Measurements from ENCODE around the gene NHLRC4.

Gene NHLRC4

DNA sequence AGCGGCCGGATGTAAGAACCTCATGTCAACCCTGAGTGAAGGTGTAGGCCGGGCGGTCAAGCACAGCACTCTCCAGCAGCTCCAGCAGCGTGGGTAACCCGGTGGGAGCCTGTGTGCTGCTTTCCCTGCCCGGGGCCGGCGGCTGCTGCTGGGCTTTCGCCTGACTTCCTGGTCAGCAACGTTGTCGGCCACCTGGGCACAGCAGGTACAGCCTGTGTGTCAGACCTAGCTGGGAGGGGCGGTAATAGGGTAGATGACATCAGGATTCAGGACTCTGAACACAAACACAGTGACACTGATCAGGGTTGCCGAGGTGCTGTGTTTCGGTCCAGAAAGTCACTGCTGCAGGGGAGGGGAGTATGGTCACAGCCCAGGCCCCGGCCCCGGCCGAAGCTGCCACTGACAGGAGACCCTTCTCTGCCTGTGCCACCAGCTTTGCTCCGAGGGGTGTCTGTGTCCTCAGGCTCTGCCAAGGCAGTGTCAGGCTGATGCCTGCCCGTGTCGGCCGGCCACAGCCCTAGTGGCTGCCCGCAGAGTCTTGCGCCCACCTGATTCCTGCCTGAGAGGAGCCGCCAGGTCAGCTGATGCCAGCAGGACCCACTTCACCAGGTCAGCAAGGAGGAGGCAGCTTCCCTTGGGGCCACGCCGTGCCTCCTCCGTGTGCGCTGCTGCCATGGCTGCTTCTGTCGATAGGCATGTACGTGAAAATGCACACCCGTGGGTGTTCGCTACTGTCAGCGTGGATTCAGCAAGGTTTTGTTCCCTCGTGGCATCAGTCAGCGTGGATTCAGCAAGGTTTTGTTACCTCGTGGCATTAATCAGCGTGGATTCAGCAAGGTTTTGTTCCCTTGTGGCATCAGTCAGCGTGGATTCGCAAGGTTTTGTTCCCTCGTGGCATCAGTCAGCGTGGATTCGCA lies 32.3 kb downstream of the NHLRC4 start:
- no peak for DNase-seq (ENCODE audit: low read depth)

DNA sequence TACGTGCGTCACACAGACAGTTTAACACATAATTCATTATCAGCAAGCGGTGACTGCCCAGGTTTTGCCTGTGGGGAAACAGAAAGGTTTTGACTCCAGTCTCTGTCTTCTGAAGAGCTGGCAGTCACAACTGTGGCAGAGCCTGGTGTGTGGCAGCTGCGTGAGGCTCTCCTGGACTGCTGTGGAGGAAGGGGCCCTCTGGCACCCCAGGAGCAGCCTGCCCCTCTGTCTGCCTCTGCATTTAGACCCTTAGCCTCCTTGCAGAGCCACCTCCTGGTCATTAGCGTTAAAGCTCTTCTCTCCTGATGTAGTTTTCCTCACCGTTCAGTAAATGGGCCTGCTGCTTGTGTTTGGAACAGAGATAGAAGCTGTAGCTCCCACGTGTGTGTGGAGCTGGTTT lies 34.0 kb downstream of the NHLRC4 start:
- DNase-seq (ENCODE audit: low read depth) = no peak

DNA sequence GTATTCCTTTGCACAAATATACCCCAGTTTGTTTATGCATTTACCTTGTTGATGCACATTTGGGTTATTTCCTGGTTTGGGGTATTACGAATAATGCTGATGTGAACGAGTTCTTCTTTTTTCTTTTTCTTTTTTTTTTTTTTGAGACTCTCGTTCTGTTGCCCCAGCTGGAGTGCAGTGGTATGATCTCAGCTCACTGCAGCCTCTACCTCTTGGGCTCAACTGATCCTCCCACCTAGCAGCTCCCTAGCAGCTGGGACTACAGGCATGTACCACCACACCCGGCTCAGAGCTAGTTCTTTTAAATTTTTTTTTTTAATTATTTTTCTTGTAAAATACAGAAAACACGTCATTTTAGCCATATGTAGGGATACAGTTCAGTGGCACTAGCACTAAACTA lies 37.1 kb downstream of the NHLRC4 start:
- no peak for DNase-seq (ENCODE audit: low read depth)

DNA sequence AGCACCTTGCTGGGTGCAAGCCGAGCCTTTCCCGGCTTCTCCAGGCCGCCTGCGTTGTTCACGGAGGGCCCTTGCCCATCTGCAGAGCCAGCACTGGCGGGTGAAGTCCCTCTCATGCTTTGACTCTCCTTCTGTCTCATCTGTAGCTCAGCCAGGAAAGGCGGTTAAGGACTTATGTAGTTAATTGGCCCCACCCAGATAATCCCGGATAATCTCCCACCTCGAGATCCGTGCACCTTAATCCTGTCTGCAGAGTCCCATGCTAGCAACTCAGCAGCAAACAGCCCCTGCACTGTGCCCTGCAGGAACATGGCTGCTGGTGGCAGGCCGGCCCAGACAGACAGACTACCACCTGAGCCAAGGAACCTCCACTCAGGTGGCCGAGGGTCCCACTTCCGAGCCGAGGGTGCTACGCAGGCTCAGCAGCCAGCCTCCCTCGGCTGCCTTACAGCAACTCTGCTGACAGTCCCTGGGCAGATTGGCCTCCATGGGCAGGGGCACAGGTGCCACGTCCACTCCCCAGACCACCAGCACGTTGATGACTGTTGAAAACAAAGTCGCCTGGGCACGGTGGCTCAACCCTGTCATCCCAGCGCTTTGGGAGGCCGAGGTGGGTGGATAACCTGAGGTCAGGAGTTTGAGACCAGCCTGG lies 40.0 kb downstream of the NHLRC4 start:
- no peak for DNase-seq (ENCODE audit: low read depth)

DNA sequence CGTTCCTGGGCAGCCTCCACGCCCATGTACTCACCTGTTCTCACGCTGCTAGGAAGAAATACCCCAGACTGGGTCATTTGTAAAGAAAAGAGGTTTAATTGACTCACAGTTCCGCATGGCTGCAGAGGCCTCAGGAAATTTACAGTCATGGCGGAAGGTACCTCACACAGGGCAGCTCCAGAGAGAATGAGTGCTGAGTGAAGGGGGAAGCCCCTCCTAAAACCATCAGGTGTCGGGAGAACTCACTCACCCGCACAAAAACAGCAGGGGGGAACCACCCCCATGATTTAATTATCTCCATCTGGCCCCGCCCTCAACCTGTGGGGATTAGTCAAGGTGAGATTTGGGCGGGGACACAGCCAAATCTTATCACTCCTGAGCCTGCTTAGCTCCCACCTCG lies 41.2 kb downstream of the NHLRC4 start:
- no peak for DNase-seq (ENCODE audit: low read depth)

DNA sequence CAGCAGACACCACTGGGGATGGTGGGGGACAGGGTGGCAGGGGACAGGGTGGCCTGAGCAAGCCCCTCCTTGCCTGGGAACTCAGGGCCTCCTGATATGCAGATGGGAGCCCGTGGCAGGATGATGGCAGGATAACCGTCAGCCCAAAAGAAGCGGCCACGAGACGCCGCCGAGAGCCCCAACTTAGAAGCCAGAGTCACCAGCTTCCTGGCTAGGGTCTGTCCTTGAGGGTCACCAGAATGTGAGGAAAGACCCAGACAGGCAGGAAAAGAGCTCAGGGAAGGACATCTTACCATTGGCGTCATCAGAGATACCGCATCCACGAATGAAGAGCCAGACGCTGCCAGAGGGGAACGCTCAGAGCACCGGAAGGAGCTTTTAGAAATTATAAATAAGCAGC lies 42.5 kb downstream of the NHLRC4 start:
- no peak for DNase-seq (ENCODE audit: low read depth)

DNA sequence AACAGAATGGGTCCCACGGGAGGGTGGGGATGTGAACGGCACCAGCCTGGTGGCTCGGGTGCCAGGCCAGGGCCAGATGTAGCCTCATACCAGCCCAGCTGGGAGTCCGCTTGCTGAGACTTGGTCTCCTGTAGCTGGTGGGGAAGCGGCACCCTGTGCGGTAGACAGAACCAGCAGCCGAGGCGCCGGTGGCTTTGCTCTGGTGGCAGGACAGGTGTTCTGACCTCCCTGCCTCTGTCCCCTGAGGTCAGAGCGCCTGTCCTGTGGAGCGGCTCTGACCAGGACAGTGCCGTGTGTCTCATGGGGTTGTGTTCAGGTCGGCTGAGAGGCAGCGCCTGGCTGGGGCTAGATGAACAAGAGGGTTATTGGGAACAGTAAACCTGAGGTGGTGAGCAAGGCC lies 43.2 kb downstream of the NHLRC4 start:
- DNase-seq (ENCODE audit: low read depth) = no peak

DNA sequence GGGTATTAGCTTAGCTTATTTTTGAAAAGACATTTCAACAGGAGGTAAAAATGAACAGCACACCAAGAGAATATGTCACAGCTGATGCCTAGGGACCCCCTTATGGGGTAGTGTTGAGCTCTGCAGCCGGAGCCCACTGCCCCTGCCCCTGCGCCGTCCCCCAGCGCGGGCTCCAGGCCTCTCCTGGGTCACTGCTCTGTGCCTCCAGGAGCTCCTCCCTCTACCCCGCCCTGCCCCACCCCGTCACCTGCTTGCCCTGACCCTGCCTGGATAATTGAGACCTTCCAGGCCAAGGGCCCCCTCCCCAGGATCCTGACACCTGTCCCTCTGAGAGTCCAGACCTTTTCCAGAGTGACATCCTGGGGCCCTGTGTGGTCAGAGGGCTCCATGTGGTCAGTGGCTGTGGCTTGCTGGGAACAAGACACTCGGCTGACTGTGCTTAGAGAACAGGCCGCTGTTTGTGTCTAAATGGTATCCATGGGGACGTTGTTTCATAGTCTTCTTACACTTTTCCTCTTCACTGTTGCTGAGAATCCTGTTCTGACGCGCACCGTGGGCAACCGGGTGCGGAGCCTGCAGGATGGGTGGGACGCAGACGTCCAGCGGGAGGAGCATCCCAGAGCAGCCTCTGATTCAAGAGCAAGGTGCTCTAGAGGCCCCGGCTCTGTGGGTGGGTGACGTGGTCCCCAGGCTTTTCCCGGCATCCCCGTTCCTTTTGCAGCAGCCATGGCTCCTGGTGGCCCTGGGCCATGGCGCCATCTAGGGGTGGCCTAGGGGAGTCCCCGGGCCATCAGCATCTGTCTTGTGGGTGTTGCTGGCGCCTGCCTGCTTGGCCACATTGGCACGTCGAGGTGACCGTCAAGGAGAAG lies 43.9 kb downstream of the NHLRC4 start:
- DNase-seq (ENCODE audit: low read depth) = no peak

DNA sequence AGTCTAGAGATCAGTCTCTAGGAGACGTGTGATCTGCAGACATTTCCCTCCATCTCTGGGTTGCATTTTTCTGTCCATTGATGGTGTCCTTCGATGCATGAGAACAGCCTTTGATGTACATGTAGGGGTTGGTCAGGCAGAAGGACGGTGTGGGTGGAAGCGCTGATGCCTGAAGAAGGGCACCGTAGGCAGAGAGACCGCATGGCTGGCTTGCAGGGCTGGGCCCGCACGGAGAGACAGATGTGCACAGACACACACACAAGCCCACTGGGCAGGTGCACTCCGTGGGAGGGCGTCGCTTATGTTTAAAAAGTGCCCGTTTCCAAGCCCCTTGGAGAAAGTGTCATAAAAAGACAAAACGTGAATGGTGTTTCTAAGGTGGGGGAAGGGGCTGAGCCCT lies 48.3 kb downstream of the NHLRC4 start:
- no peak for DNase-seq (ENCODE audit: low read depth)

- no peak for DNase-seq (ENCODE audit: low read depth)
These were observed 50.2 kb downstream of the NHLRC4 start for GRCh38 chr16:616733-617586.

GRCh38 chr16:617855-618254 lies 51.0 kb downstream of the NHLRC4 start:
- DNase-seq (ENCODE audit: low read depth) = no peak

Measured in GM04504 (cell line).